B cell (primary cell): ENCODE results near the gene PPP3CA.

Source experiments
- CTCF ChIP-seq: fragments of 200-600 bp; IDR thresholded peaks from one replicate; pipeline ENCODE4 v1.8.0; 2022; ENCODE audit warnings: antibody characterized with exemption, mild to moderate bottlenecking
- EZH2 ChIP-seq: IDR thresholded peaks from 2 replicates; pipeline ENCODE4 v1.6.1; 2012; ENCODE audit warnings: borderline replicate concordance, low read depth, mild to moderate bottlenecking, moderate library complexity, low read length; ENCODE audit not compliant: insufficient read depth, poor library complexity, severe bottlenecking

GRCh38 chr4:101200561-101200960 lies 146.8 kb downstream of the PPP3CA start:
- TF ChIP-seq CTCF (no peak), EZH2 (no peak)
